H9 (cell line): Measurements from ENCODE around the gene TNIK. TPM values are rescaled to one million over a fixed set of nuclear protein-coding genes. Genes with fewer than 3 reads are reported as not detected.

Experiments
- DNase-seq: peaks from one replicate; pipeline ENCODE4 v3.0.0-alpha.2; 2017
- H2AFZ ChIP-seq: one replicate; pipeline ENCODE4 v1.6.1; 2013; ENCODE audit warnings: mild to moderate bottlenecking, low read length, control low read depth, moderate library complexity
- H2AK5ac ChIP-seq: 2 replicates; pipeline ENCODE4 v1.6.1; 2013; ENCODE audit warnings: low read length, control low read depth, mixed read lengths; ENCODE audit not compliant: insufficient read length
- H2BK120ac ChIP-seq: one replicate; pipeline ENCODE4 v1.6.1; 2013; ENCODE audit warnings: low read depth, mild to moderate bottlenecking, low read length, control low read depth, inconsistent platforms; ENCODE audit not compliant: poor library complexity, severe bottlenecking
- H2BK12ac ChIP-seq: 2 replicates; pipeline ENCODE4 v1.6.1; 2013; ENCODE audit warnings: low read length, control low read depth, mixed read lengths, low read depth; ENCODE audit not compliant: insufficient read length
- H2BK15ac ChIP-seq: 2 replicates; pipeline ENCODE4 v1.6.1; 2013; ENCODE audit warnings: low read depth, low read length, control low read depth
- H2BK20ac ChIP-seq: one replicate; pipeline ENCODE4 v1.6.1; 2013; ENCODE audit warnings: low read depth, mild to moderate bottlenecking, low read length, control low read depth, inconsistent platforms; ENCODE audit not compliant: poor library complexity, severe bottlenecking
- H2BK5ac ChIP-seq: 2 replicates; pipeline ENCODE4 v1.6.1; 2013; ENCODE audit warnings: low read length, control low read depth, mixed read lengths; ENCODE audit not compliant: insufficient read length
- H3K14ac ChIP-seq: 2 replicates; pipeline ENCODE4 v1.6.1; 2013; ENCODE audit warnings: low read length, control low read depth; ENCODE audit not compliant: insufficient read depth
- H3K18ac ChIP-seq: 2 replicates; pipeline ENCODE4 v1.6.1; 2013; ENCODE audit warnings: low read depth, mild to moderate bottlenecking, mixed read lengths, low read length, control low read depth; ENCODE audit not compliant: insufficient read length
- H3K23ac ChIP-seq: 2 replicates; pipeline ENCODE4 v1.6.1; 2013; ENCODE audit warnings: low read length, control low read depth, mixed read lengths, low read depth; ENCODE audit not compliant: insufficient read length
- H3K23me2 ChIP-seq: 2 replicates; pipeline ENCODE4 v1.6.1; 2013; ENCODE audit warnings: low read depth, mild to moderate bottlenecking, mixed read lengths, low read length, control low read depth; ENCODE audit not compliant: insufficient read length, poor library complexity, severe bottlenecking
- H3K27ac ChIP-seq: 2 replicates; pipeline ENCODE4 v1.5.1; 2013; ENCODE audit warnings: low read length, control low read depth, mixed read lengths, low read depth; ENCODE audit not compliant: insufficient read length
- H3K27me3 ChIP-seq: 2 replicates; pipeline ENCODE4 v1.6.1; 2013; ENCODE audit warnings: low read length, control low read depth, inconsistent platforms; ENCODE audit not compliant: insufficient read depth
- H3K4ac ChIP-seq: 2 replicates; pipeline ENCODE4 v1.6.1; 2013; ENCODE audit warnings: low read depth, mild to moderate bottlenecking, control low read depth, inconsistent platforms, low read length, moderate library complexity
- H3K4me1 ChIP-seq: 2 replicates; pipeline ENCODE4 v1.6.1; 2013; ENCODE audit warnings: low read length, control low read depth, inconsistent platforms; ENCODE audit not compliant: insufficient read depth
- H3K4me2 ChIP-seq: 2 replicates; pipeline ENCODE4 v1.6.1; 2013; ENCODE audit warnings: low read length, control low read depth, mixed read lengths; ENCODE audit not compliant: insufficient read length, insufficient read depth
- H3K56ac ChIP-seq: 2 replicates; pipeline ENCODE4 v1.6.1; 2013; ENCODE audit warnings: low read depth, mild to moderate bottlenecking, mixed read lengths, low read length, control low read depth; ENCODE audit not compliant: insufficient read length
- H3K79me1 ChIP-seq: 2 replicates; pipeline ENCODE4 v1.6.1; 2013; ENCODE audit warnings: low read depth, mild to moderate bottlenecking, moderate library complexity, low read length, control low read depth, inconsistent platforms; ENCODE audit not compliant: insufficient read depth, poor library complexity, severe bottlenecking
- H3K79me2 ChIP-seq: 2 replicates; pipeline ENCODE4 v1.6.1; 2013; ENCODE audit warnings: low read length, control low read depth, inconsistent platforms; ENCODE audit not compliant: insufficient read depth
- H3K9ac ChIP-seq: 2 replicates; pipeline ENCODE4 v1.6.1; 2013; ENCODE audit warnings: low read length, control low read depth, mixed read lengths; ENCODE audit not compliant: insufficient read length; ENCODE audit errors: extremely low read depth
- H3K9me3 ChIP-seq: one replicate; pipeline ENCODE4 v1.6.1; 2013; ENCODE audit warnings: low read depth, low read length, inconsistent platforms; ENCODE audit not compliant: control insufficient read depth
- H3T11ph ChIP-seq: one replicate; pipeline ENCODE4 v1.6.1; 2013; ENCODE audit warnings: mild to moderate bottlenecking, low read length, control low read depth, inconsistent platforms
- H4K20me1 ChIP-seq: one replicate; pipeline ENCODE4 v1.6.1; 2013; ENCODE audit not compliant: control insufficient read depth, insufficient read length, insufficient read depth
- H4K5ac ChIP-seq: 2 replicates; pipeline ENCODE4 v1.6.1; 2013; ENCODE audit warnings: low read depth, mild to moderate bottlenecking, mixed read lengths, low read length, control low read depth; ENCODE audit not compliant: insufficient read length
- H4K8ac ChIP-seq: replicated peaks from 2 replicates; pipeline ENCODE4 v1.6.1; 2013; ENCODE audit warnings: low read length, control low read depth, mixed read lengths, low read depth; ENCODE audit not compliant: insufficient read length
- H4K91ac ChIP-seq: 2 replicates; pipeline ENCODE4 v1.6.1; 2013; ENCODE audit warnings: low read depth, mild to moderate bottlenecking, moderate library complexity, mixed read lengths, low read length, control low read depth; ENCODE audit not compliant: insufficient read length
- H3K27ac Mint-ChIP-seq, 3 experiments: 2 replicates in 2 of 3; 3 replicates in 1 of 3; pipeline ENCODE4 v1.8.0; 2020 to 2021; ENCODE audit warnings: mixed read lengths in 3 of 3, mild to moderate bottlenecking in 1 of 3, moderate library complexity in 1 of 3
- H3K27me3 Mint-ChIP-seq: 2 replicates; pipeline ENCODE4 v1.8.0; 2021; ENCODE audit warnings: low read depth, mild to moderate bottlenecking, moderate library complexity, mixed read lengths
- H3K36me3 Mint-ChIP-seq, 3 experiments: 2 replicates in 2 of 3; 3 replicates in 1 of 3; pipeline ENCODE4 v1.8.0; 2020 to 2021; ENCODE audit warnings: low read depth in 3 of 3, mixed read lengths in 3 of 3; ENCODE audit not compliant: insufficient read depth in 1 of 3
- H3K4me1 Mint-ChIP-seq, 2 experiments: 2 replicates each; pipeline ENCODE4 v1.8.0; 2020; ENCODE audit warnings: mixed read lengths in 2 of 2
- H3K4me3 Mint-ChIP-seq, 2 experiments: 2 replicates in 1 of 2; 3 replicates in 1 of 2; pipeline ENCODE4 v1.8.0; 2020 to 2021; ENCODE audit warnings: mild to moderate bottlenecking in 2 of 2, mixed read lengths in 2 of 2, moderate library complexity in 1 of 2
- H3K9me3 Mint-ChIP-seq, 2 experiments: 2 replicates in 1 of 2; 3 replicates in 1 of 2; pipeline ENCODE4 v1.8.0; 2020; ENCODE audit warnings: mild to moderate bottlenecking in 2 of 2, mixed read lengths in 2 of 2, moderate library complexity in 1 of 2
- CTCF ChIP-seq: fragments of 200-600 bp; sonication (generic); conservative IDR thresholded peaks from 3 replicates; pipeline ENCODE4 v1.8.0; 2021; ENCODE audit warnings: antibody characterized with exemption, mild to moderate bottlenecking
- total RNA-seq: library from RNA; stranded (reverse); gene quantifications from 2 replicates; pipeline ENCODE4 v1.2.1, GENCODE V29; 2021

TNIK gene
- total RNA-seq, 1 experiment from 2014 or later: 15.9 TPM

- Histone ChIP-seq H2BK12ac (no peak overlapping the region), H4K5ac (no peak overlapping the region), H2BK15ac (no peak overlapping the region), H2BK120ac (no peak overlapping the region), H3K27me3 (no peaks in the 10 kb centered on the region), H2AK5ac (no peak overlapping the region), H2AFZ (no peak overlapping the region), H3K79me2 (no peaks in the 10 kb centered on the region; the same call in 1 of the 2 replicates), H3K4me2 (no peak overlapping the region), H3T11ph (no peak overlapping the region), H3K56ac (no peak overlapping the region), H3K4ac (no peak overlapping the region), H3K79me1 (no peaks in the 10 kb centered on the region), H3K23ac (no peak overlapping the region), H4K8ac (no peak overlapping the region), H4K20me1 (no peaks in the 10 kb centered on the region), H3K18ac (no peak overlapping the region), H2BK20ac (no peak overlapping the region), H3K27ac (no peak overlapping the region), H3K9ac (no peak overlapping the region), H2BK5ac (no peak overlapping the region), H3K4me1 (peaks cover 5% of the 10 kb centered on the region), H3K9me3 (no peaks in the 10 kb centered on the region), H3K23me2 (no peaks in the 10 kb centered on the region), H3K14ac (no peak overlapping the region), H4K91ac (no peak overlapping the region)
- no peak for TF ChIP-seq CTCF
- peaks cover 15 to 31% of the 10 kb centered on the region in 2 experiments for H3K4me1 Mint-ChIP-seq
- DNase-seq: no peak
- H3K27me3 Mint-ChIP-seq: no peaks in the 10 kb centered on the region
- H3K9me3 Mint-ChIP-seq: no peaks in the 10 kb centered on the region; a peak in 1 of 5 replicates
- H3K36me3 Mint-ChIP-seq: peaks cover 0 to 5% (median 4%) of the 10 kb centered on the region in 3 experiments; a peak in 3 of 7 replicates
- no peak overlapping the region for H3K27ac Mint-ChIP-seq
- no peak overlapping the region for H3K4me3 Mint-ChIP-seq
Measured at GRCh38 chr3:171278299-171278590, 182.0 kb downstream of the TNIK start.
